ENCODE results near the gene NFATC3.
A peak's percentile ranks its signal among the peaks of the same experiment; 100 is the strongest.

NFATC3 gene

DNA sequence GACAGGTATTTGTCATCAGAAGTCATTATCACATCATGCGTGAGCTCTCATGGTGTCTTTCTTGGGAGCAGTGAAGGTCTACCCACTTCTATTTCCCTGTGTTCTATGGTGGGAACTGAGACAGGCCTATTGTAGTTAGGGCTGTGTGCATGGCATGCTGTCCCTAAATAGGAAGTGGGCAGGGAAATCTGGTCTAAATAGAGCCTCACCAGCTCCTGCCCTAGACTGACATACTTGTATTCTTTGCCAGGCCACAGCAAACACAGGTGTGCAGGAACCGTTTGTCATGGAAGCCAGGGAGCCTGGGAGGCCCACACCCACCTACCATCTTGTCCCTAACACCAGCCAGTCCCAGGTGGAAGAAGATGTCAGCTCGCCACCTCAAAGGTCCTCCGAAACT lies 189.3 kb downstream of the NFATC3 start:
- no peak overlapping the region for H3K27ac ChIP-seq
- H3K36me3 ChIP-seq (ENCODE audit: insufficient read depth), result peaks cover 3% of the 10 kb centered on the region; the same call in 1 of the 2 replicates
- peaks cover 57% of the 10 kb centered on the region for H3K79me2 ChIP-seq (ENCODE audit: insufficient read depth, low read depth)
- no peak overlapping the region; the same call in 1 of the 2 replicates for H3K9ac ChIP-seq
- H3K4me2 ChIP-seq, result no peak overlapping the region
- H2AFZ ChIP-seq (ENCODE audit: low read depth), result no peak overlapping the region
- H4K20me1 ChIP-seq (ENCODE audit: insufficient read depth), result peaks cover 17% of the 10 kb centered on the region; the same call in 1 of the 2 replicates
- H3K27me3 ChIP-seq (ENCODE audit: insufficient read depth, low read depth), result no peaks in the 10 kb centered on the region
- H3K4me1 ChIP-seq (ENCODE audit: low read depth, poor library complexity, severe bottlenecking), result peaks cover 61% of the 10 kb centered on the region
- TF ChIP-seq, protein P1, sequence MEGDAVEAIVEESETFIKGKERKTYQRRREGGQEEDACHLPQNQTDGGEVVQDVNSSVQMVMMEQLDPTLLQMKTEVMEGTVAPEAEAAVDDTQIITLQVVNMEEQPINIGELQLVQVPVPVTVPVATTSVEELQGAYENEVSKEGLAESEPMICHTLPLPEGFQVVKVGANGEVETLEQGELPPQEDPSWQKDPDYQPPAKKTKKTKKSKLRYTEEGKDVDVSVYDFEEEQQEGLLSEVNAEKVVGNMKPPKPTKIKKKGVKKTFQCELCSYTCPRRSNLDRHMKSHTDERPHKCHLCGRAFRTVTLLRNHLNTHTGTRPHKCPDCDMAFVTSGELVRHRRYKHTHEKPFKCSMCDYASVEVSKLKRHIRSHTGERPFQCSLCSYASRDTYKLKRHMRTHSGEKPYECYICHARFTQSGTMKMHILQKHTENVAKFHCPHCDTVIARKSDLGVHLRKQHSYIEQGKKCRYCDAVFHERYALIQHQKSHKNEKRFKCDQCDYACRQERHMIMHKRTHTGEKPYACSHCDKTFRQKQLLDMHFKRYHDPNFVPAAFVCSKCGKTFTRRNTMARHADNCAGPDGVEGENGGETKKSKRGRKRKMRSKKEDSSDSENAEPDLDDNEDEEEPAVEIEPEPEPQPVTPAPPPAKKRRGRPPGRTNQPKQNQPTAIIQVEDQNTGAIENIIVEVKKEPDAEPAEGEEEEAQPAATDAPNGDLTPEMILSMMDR (conservative IDR thresholded peaks at IDR 0.05; ENCODE audit: low read depth, low read length), result no peak
- H3K4me3 ChIP-seq (IDR thresholded peaks at IDR 0.05; ENCODE audit: insufficient read depth, low read depth, low read length), result no peak overlapping the region

DNA sequence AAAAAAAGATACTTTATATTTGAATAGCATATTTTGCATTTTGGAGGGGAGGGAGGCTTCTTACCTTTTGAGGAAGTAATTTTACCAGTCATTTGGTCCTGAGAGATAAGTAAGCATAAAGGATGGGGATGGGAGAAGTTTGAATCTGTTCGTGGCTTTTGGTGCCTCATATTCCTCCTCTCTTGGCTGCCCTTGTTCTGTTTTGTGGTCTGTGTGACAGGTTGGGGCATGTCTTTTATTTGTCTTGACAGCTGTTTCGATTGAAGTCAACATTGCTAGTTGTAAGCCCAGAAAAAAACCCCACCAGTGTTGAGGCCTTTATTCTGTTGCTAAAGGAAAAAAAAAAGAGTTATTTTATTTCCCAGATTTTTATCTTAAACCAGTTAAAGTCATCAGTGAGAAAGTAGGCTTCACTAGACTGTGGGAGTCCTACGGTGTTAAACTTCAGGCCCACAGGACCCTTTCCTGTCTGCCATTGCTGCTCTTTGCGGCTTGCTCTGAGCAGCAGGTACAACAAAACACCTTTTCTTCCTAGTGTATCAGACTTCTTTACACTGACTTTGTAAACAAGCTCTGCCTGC lies 190.5 kb downstream of the NFATC3 start:
- peak overlapping the region; percentile 5; the same call in 1 of the 2 replicates for H3K27ac ChIP-seq
- H3K27me3 ChIP-seq (ENCODE audit: insufficient read depth, low read depth), result no peaks in the 10 kb centered on the region
- H3K9ac ChIP-seq, result no peak overlapping the region
- no peak overlapping the region for H3K4me3 ChIP-seq (IDR thresholded peaks at IDR 0.05; ENCODE audit: insufficient read depth, low read depth, low read length)
- no peak overlapping the region; the same call in 1 of the 2 replicates for H3K4me2 ChIP-seq
- H3K79me2 ChIP-seq (ENCODE audit: insufficient read depth, low read depth), result peaks cover 49% of the 10 kb centered on the region
- H3K4me1 ChIP-seq (ENCODE audit: low read depth, poor library complexity, severe bottlenecking), result peaks cover 57% of the 10 kb centered on the region
- no peak overlapping the region for H2AFZ ChIP-seq (ENCODE audit: low read depth)
- peaks cover 3% of the 10 kb centered on the region; the same call in 1 of the 2 replicates for H3K36me3 ChIP-seq (ENCODE audit: insufficient read depth)
- H4K20me1 ChIP-seq (ENCODE audit: insufficient read depth), result peaks cover 12% of the 10 kb centered on the region; the same call in 1 of the 2 replicates
- TF ChIP-seq, protein P1 (conservative IDR thresholded peaks at IDR 0.05; ENCODE audit: low read depth, low read length), result no peak

DNA sequence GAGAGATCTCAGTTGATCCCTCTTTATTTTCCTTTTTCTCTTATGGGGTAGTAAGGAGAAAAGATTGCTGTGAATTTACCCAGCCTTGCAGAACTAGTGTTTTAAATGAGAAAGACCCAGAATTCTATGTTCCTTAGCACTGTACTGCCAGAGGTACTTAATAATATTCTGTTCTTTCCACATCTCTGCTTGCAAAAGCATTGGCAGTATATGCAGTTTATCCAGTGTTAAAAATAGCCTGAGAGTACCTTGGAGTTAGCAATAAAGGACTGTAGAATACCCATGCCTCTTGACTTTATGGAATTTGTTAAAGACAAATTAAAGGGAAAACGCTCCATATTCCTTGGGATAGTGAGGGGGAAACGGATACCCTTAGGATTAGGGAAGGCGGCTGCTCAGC lies 191.1 kb downstream of the NFATC3 start:
- H3K79me2 ChIP-seq (ENCODE audit: insufficient read depth, low read depth), result peaks cover 48% of the 10 kb centered on the region
- H3K27ac ChIP-seq, result no peak overlapping the region
- H3K36me3 ChIP-seq (ENCODE audit: insufficient read depth), result no peaks in the 10 kb centered on the region

More for the DNA sequence above, 191.1 kb downstream of the NFATC3 start:
- peaks cover 57% of the 10 kb centered on the region for H3K4me1 ChIP-seq (ENCODE audit: low read depth, poor library complexity, severe bottlenecking)
- TF ChIP-seq, protein P1 (conservative IDR thresholded peaks at IDR 0.05; ENCODE audit: low read depth, low read length), result no peak
- H3K4me3 ChIP-seq (IDR thresholded peaks at IDR 0.05; ENCODE audit: insufficient read depth, low read depth, low read length), result no peak overlapping the region
- H2AFZ ChIP-seq (ENCODE audit: low read depth), result no peak overlapping the region
- peaks cover 7% of the 10 kb centered on the region; the same call in 1 of the 2 replicates for H4K20me1 ChIP-seq (ENCODE audit: insufficient read depth)
- H3K4me2 ChIP-seq, result no peak overlapping the region
- no peaks in the 10 kb centered on the region for H3K27me3 ChIP-seq (ENCODE audit: insufficient read depth, low read depth)
- H3K9ac ChIP-seq, result no peak overlapping the region

All from KMS-11 (cell line).